Testis (tissue), 3 donors: ENCODE measurements around the gene TCF7L2. TPM values are rescaled to one million over a fixed set of nuclear protein-coding genes. Genes with fewer than 3 reads are reported as not detected.

Experiments
- DNase-seq: peaks from one replicate; pipeline ENCODE4 v3.0.0-alpha.2; 2019
- H3K27ac ChIP-seq, 2 donors: fragments of 200-600 bp; sonication (generic); one replicate each; pipeline ENCODE4 v1.5.1; 2019
- H3K27me3 ChIP-seq: fragments of 200-600 bp; sonication (generic); one replicate; pipeline ENCODE4 v1.5.1; 2019
- H3K36me3 ChIP-seq: fragments of 200-600 bp; sonication (generic); one replicate; pipeline ENCODE4 v1.5.1; 2017; ENCODE audit warnings: low read depth; ENCODE audit errors: missing control alignments
- H3K4me1 ChIP-seq: fragments of 200-600 bp; sonication (generic); one replicate; pipeline ENCODE4 v1.5.1; 2019
- H3K4me3 ChIP-seq, 2 donors: fragments of 200-600 bp; sonication (generic); one replicate each; pipeline ENCODE4 v1.5.1; 2017 to 2019
- H3K9me3 ChIP-seq: fragments of 200-600 bp; sonication (generic); one replicate; pipeline ENCODE4 v1.5.1; 2017
- CTCF ChIP-seq, 3 experiments: fragments of 450-650 bp in 2 of 3; fragments of 200-600 bp in 1 of 3; sonication (generic) in 1 of 3; IDR thresholded peaks; one replicate each; pipeline ENCODE4 v1.5.1; 2016 to 2019; ENCODE audit warnings: antibody characterized with exemption in 3 of 3, mild to moderate bottlenecking in 2 of 3, moderate library complexity in 1 of 3
- POLR2A ChIP-seq: fragments of 450-650 bp; IDR thresholded peaks from one replicate; pipeline ENCODE4 v1.6.1; 2017; ENCODE audit warnings: antibody characterized with exemption, mild to moderate bottlenecking, moderate library complexity
- WGBS, 2 donors: methylation state at CpG; one replicate each; pipeline ENCODE4 v1.1.5; 2018; 5-methylcytosine and 5-hydroxymethylcytosine counted together
- intact Hi-C: fragments of 100-400 bp; cut with DNase I; formaldehyde crosslinking; loops from one replicate; pipeline ENCODE4 v1.15.1; 2023; ENCODE audit warnings: low total_unique reads
- polyA plus RNA-seq: library from polyadenylated mRNA; stranded (reverse); fragments of 350-450 nt; fragmentation: Illumina TruSeq; extraction: RNeasy Lipid Tissue Mini Kit (QIAGEN cat#74804); gene quantifications from one replicate; pipeline ENCODE4 v1.2.3, GENCODE V29; 2014; ENCODE audit warnings: low read depth, low replicate concordance; ENCODE audit not compliant: insufficient read depth
- total RNA-seq, 2 donors: library from RNA; depleted of rRNA; stranded (reverse); fragments of >200 nt; gene quantifications; one replicate each; pipeline ENCODE4 v1.2.3, GENCODE V29; 2016

Gene TCF7L2
- total and polyA plus RNA-seq, 3 donors from 2014 or later: 18.5 to 25.4 (median 23.3) TPM

- no peaks in the 10 kb centered on the region for H3K4me1 ChIP-seq
- no peak overlapping the region for H3K4me3 ChIP-seq
- TF ChIP-seq POLR2A (no peak), CTCF (IDR thresholded peaks at IDR 0.05) (no peak)
- intact Hi-C loops: no loop called here
- 72 to 74% methylated on average over 10 of the region's 10 CpGs for WGBS, 2 donors
- no peak overlapping the region for H3K27ac ChIP-seq
- no peaks in the 10 kb centered on the region for H3K36me3 ChIP-seq
- no peak for DNase-seq
- H3K9me3 ChIP-seq: no peaks in the 10 kb centered on the region
- no peaks in the 10 kb centered on the region for H3K27me3 ChIP-seq
Observed at GRCh38 chr10:113131613-113132261, 181.7 kb downstream of the TCF7L2 start.

GRCh38 chr10:113132591-113133121 is 182.6 kb downstream of the TCF7L2 start:
- Histone ChIP-seq H3K9me3 (no peaks in the 10 kb centered on the region), H3K4me3 (no peak overlapping the region), H3K36me3 (no peaks in the 10 kb centered on the region), H3K27ac (no peak overlapping the region), H3K4me1 (no peaks in the 10 kb centered on the region), H3K27me3 (no peaks in the 10 kb centered on the region)
- DNase-seq: no peak
- intact Hi-C loops: no loop called here
- 52 to 58% methylated on average over 11 of the region's 11 CpGs for WGBS, 2 donors
- TF ChIP-seq CTCF (IDR thresholded peaks at IDR 0.05) (no peak), POLR2A (no peak)

GRCh38 chr10:113133497-113134115 is 183.6 kb downstream of the TCF7L2 start:
- Histone ChIP-seq H3K27me3 (no peaks in the 10 kb centered on the region), H3K4me3 (no peak overlapping the region), H3K36me3 (no peaks in the 10 kb centered on the region), H3K9me3 (no peaks in the 10 kb centered on the region), H3K4me1 (no peaks in the 10 kb centered on the region), H3K27ac (no peak overlapping the region)
- TF ChIP-seq CTCF (IDR thresholded peaks at IDR 0.05) (no peak), POLR2A (no peak)
- no peak for DNase-seq
- intact Hi-C loops: no loop called here
- 63 to 68% methylated on average over 10 of the region's 10 CpGs for WGBS, 2 donors

GRCh38 chr10:113135025-113135424 is 185.0 kb downstream of the TCF7L2 start:
- Histone ChIP-seq H3K36me3 (no peaks in the 10 kb centered on the region), H3K4me3 (no peak overlapping the region), H3K9me3 (no peaks in the 10 kb centered on the region), H3K4me1 (no peaks in the 10 kb centered on the region), H3K27me3 (no peaks in the 10 kb centered on the region), H3K27ac (no peak overlapping the region)
- intact Hi-C loops: no loop called here
- TF ChIP-seq CTCF (IDR thresholded peaks at IDR 0.05) (no peak), POLR2A (no peak)
- WGBS, 2 donors: 70 to 89% methylated on average over 9 of the region's 9 CpGs
- DNase-seq: no peak
